ENCODE results near the gene RPP40. TPM values are rescaled to one million over a fixed set of nuclear protein-coding genes. Genes with fewer than 3 reads are reported as not detected.
"Not testable (repeated sequence)": the region's sequence is repeated elsewhere in the genome, so short reads cannot be mapped to it uniquely, and the experiment has no call there.

The RPP40 gene, protein sequence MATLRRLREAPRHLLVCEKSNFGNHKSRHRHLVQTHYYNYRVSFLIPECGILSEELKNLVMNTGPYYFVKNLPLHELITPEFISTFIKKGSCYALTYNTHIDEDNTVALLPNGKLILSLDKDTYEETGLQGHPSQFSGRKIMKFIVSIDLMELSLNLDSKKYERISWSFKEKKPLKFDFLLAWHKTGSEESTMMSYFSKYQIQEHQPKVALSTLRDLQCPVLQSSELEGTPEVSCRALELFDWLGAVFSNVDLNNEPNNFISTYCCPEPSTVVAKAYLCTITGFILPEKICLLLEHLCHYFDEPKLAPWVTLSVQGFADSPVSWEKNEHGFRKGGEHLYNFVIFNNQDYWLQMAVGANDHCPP
- total RNA-seq, result 8.4 TPM
- long read RNA-seq, transcript RPP40-202 (8 exons, 1,483 nt), result major isoform, 29 of 35 reads
- long read RNA-seq, partial matches to known transcripts, result 1 of 35 reads
- long read RNA-seq, other reads (novel, unspliced or antisense), result 1 of 35 reads

DNA sequence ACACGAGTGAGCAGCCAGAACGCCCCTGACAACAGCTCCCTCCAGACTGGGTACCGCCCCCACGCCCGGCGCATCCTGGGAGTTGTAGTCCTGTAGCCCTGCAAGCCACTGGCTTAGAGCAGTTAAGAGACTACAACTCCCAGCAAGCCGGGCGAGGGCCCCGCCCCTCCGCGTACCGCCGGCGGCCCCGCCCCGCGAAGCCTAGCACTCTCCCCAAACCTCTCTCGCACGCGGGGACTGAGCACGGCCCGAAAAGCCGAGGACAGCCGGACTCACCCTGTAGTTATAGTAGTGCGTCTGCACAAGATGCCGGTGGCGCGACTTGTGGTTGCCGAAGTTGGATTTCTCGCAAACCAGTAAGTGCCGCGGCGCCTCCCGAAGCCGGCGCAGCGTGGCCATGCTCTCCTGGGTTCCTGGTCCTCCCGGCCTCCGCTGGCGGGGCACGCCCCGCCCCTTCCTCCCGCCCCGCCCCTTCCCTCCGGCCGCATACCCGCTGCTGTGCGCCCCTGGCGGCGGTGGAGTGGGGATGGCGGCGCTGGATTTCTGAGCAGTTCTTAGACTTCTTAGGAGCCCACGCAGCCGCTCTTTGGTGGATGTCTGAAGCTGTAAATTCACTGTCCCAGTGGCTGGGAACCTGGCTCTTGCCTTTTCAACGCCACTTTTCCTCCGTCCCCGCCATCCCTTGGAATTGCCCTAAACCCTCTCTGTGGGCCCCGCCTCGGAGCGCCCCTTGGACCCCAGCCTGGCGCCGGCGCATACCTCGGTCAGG lies at the start of gene RPP40:
RPP40 (minus strand) TSS at position 434 of the 769 bp plus-strand sequence; CDS start at position 399, 35 bp downstream.
- DNase-seq (ENCODE audit: low spot score), result peak; percentile 99

DNA sequence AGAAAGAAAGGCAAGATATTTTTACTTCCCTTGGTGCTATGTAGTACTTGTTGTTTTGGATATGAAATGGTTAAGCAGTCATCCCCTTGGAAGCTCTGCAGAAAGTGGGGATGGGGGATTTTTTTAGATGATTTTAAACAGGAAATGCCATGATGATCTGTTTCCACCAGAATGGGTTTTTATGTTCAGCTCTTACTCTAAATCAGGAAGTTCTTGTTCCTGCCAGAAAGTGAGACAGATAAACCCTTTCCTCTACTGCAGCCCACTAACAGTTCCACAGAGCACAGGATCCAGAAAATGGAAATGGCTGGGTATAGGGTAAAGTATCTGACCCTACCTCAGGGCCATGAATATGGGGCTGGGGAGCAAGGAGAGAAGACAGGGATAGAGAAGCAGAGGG lies 49.2 kb upstream of the RPP40 start:
- DNase-seq (ENCODE audit: low spot score), result no peak

DNA sequence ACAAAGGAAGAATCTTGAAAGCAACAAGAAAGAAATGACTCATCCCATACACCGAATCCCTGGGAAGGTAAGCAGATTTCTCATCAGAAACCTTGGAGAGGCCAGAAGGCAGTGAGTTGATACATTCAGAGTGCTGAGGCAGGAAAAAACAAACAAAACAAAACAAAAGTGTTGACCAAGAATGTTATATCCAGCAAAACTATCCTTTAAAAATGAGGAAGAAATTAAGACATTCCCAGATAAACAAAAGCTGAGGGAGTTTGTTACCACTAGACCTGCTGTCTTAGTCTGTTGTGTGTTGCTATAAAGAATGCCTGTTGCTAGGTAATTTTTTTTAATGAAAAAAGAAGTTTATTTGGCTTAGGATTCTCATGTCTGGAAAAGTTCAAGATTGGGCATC lies 47.6 kb upstream of the RPP40 start:
- no peak for DNase-seq (ENCODE audit: low spot score)

DNA sequence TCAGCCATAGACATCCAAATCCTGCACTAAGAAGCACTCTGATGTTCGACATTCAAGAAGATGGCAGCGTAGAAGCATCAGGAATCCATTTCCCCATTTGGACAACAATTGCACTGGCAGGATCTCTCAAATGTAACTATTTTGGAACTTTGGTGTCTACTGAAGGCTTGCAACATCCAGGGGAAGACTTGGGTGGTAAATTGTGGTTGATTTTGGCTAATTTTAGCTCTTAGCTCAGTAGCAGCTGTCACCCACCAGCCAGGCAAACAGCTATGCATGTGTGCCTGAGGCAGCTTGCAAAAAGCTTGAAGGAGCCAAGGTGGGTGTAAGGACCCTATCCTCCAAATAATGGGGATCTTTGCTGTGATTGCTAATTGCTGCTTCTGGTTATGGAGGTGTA lies 46.2 kb upstream of the RPP40 start:
- DNase-seq (ENCODE audit: low spot score), result no peak

DNA sequence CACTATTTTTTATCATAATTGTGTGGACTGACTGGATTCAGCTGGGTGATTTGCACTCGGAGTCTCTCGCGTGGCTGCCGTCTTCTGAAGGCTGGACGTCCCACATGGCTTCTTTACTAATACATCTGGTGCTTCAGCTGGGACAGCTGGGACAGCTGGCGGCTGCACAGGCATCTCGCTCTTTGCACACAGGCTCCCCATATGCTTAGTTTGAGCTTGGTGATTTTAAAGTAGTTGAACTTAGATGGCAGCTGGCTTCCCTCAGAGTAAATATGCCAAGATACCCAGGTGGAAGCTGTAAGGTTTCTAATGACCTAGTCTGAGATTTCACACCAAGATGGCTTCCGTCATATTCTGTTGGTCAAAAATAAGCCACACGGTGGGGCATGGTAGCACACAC lies 42.6 kb upstream of the RPP40 start:
- DNase-seq (ENCODE audit: low spot score), result no peak

DNA sequence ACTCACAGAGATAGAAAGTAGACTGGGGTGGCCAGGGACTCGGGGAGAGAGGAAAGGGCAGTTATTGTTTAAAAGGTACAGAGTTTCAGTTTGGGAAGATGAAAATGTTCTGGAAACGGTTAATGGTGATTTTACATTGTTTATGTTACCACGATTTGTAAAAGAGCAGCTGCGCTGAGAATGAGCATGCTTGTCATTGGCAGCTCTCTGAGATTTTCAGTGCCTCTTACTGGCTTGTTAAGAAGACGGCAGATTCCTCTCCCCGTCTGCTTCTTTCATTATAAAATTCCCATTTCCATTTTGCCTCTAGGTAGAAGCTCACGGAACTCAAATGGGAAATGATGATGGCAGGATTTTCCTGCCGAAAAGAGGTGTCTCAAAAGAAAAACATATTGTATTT lies 41.6 kb upstream of the RPP40 start:
- DNase-seq (ENCODE audit: low spot score), result no peak

DNA sequence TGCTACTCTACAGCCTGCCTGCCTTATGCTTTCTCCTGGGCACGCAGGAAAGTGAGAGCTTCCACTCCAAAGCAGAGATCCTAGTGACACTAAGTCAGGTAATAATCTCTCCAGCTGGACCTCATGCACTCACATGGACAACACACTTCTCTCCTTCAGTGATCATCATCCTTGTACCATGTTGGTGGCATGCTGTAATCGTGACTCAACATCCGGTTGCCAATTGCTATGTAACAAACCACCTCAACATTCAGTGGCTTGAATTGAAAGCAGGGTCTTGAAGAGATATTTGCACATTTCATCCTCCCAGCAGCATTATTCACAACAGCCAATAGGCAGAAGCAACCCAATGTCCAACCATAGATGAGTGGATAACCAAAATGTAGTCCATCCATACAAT lies 41.0 kb upstream of the RPP40 start:
- DNase-seq (ENCODE audit: low spot score), result no peak

DNA sequence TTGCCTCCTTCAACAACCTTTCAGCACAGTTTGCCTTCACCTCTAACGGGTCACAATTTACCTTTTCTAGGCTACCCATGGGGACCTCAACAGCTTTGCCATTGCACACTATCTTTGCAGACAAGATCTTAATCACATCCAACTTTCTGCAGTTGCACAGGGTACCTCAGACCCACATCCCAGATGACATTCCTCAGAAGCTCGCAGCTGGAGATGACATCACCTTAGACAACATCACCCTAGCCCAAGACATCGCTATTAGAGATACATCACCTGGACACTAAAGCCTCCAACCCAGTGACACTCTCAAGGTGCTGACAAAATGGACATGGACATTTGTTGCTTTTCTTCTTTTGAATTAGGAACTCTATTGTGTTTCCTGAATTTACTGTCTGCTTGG lies 38.6 kb upstream of the RPP40 start:
- no peak for DNase-seq (ENCODE audit: low spot score)

DNA sequence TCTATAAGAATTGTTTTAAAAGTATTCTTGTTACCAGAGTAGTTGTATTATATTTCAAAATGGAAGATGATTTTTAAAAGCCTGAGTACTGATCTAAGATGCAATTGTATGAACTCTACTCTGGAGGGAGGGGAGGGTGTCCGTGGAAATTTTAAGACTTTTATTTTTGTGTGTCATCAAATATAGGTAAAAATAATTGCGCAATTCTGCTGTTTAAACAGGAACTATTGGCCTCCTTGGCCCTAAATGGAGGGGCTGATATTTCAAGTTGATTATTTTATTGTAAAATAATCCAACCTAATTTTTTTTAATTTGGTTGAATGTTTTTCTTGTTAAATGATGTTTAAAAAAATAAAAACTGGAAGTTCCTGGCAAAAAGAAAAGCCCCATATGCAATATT lies 38.1 kb upstream of the RPP40 start:
- DNase-seq (ENCODE audit: low spot score), result no peak

DNA sequence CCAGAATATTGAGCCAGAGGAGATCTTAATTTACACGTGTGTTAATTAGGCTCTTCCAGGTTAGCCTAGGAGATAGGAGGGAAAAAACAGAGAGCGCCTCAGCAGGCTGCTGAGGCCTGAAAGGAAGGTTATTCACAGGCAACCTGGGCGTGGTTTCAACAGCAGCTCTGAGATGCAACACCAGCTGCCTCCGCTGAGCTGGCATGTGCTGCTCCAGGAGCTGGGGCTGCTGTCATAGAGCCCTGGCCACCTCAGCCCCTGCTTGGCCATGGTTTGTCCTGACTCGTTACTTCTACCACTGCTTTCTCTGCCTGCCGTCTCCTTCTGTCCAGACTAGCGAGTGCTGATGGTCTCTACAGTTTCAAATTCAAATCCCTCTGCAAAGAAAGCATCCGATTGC lies 32.4 kb upstream of the RPP40 start:
- DNase-seq (ENCODE audit: low spot score), result no peak

DNA sequence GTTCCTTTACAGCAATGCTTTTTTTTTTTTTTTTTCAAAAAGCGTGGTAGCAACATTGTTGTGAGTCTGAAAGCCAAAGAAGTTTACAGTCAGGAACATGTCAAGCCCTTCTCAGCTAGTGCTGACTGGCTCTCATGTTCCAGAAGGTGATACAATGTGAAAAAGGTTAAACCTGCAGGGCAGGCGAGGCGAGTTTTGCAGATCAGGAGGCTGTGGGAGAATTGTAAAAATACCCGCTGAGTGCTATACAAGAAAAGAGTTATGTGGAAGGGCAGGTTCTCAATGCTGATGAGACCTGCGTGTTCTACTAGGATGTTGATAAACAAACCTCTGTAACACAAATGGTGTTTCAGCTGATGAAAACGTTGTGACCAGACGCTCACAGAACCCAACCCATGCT lies 30.9 kb upstream of the RPP40 start:
- DNase-seq (ENCODE audit: low spot score), result no peak

DNA sequence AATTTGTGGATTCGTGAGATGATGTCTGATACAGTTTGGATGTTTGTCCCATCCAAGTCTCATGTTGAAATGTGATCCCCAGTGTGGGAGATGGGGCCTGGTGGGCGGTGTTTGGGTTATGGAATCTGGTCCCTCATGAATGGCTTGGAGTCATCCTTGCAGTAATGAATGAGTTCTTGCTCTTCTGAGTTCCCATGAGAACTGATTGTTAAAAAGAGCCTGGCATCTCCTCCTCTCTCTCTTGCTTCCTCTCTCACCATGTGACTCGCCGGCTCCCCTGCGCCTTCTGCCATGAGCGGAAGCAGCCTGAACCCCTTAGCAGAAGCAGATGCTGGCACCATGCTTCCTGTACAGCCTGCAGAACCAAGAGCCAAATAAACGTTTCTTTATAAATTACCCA lies 30.5 kb upstream of the RPP40 start:
- no peak for DNase-seq (ENCODE audit: low spot score)

DNA sequence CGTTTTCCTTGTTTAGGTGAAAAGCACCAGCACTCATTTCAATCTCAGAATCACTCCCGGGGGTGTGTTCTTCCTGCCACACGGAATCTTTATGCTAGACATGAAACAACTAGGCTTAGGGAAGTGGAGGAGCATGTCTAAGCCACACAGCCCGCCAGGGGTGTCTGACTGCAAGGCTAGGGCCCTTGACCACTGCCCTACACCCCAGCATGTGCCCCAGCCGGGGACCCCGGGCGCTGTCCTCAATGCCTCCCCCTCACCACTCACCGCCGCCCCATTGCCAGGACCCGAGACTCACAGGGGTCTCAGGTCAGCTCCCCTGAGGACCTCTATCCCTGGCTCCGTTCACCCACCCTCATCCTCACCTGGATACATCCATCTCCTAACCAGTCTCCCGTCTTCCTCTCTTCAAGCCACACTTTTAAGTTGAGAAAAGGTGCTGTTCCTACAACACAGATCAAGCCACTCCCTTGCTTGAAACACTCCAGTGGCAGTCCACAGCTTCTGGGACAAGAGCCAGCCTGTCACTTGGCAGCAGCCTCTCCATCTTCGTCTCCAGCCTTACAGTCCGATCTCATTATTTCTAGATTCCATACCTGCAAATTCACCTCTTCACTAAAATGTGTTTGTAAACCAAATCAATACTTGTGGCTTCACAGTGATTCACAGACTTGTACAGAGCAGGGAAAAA lies 29.5 kb upstream of the RPP40 start:
- not testable (repeated sequence) for DNase-seq (ENCODE audit: low spot score)

DNA sequence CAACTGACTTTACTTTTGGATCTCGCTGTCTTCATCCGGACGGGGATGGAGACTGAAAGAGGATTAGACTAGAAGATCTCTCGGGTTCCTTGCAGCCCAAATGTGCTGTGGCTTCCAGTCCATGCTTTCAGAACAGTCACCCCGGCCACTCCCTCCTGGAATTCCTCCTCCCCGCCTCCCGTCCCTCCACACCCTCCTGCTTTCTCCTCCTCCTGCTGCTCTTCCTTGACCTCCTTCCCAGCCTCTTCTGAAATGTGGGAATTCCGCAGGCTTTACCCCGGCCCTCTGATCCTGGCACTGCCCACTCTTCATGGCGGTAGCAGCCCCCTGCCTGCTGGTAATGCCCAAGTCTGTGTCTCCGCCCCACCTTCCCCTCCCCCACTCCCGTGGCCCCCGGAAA lies 28.9 kb upstream of the RPP40 start:
- not testable (repeated sequence) for DNase-seq (ENCODE audit: low spot score)

DNA sequence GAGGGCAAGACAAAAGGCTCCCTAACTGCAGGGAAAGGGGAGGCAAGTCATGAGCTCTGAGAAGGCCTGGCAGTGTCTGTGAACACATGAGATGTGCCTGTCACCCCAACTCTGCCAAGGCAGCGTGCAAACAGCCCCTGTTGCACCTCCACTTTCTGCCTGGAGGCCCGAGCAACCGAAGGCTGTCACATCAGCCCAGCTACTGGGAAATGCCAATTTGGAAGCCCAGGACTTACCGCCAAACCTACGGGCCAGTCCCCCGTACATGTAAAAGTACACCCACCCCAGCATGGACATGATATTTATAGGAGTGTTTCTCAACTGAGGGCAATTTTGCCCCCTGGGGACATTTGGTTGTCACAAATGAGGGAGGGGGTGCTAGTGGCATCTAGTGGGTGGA lies 27.3 kb upstream of the RPP40 start:
- DNase-seq (ENCODE audit: low spot score), result no peak

DNA sequence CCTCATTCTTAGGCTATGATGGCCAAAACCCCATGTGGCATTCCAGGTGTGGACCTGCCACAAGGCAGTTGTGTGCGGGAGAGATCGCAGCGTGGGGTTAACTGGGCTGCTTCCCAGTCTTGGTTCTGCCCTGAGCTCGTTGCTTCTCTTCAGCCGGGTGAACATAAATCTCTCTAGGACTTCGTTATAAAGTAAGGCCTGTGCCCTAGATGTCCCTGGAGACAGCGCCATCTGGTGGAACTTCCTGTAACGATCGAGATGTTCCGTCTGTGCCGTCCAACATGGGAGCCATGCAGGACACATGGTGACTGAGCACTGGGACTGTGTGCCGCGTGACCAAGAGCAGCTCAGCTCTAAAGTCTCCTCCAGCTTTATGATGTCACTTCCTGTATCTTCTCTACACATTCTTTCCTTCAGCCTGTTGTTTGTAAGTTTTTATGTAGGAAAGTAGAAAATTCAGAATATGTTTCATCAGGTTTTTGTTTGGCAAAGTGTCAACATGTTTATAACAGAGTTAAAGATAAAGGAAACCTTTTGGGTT lies 26.8 kb upstream of the RPP40 start:
- DNase-seq (ENCODE audit: low spot score), result no peak

DNA sequence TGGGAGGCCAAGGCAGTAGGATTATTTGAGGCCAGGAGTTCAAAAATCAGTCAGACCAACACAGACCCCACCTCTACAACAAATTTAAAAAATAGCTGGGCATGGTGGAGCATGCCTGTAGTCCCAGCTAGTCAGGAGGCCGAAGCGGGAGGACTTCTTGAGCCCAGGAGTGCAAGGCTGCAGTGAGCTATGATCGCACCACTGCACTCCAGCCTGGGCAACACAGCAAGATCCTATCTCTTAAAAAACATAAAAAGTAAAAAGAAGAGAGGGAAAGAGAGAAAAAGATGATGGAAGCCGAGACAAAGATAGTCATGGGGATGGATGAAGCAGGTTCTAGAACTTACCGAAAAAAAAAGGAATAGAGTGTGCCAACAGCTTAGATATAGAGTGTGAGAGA lies 25.8 kb upstream of the RPP40 start:
- DNase-seq (ENCODE audit: low spot score), result no peak

DNA sequence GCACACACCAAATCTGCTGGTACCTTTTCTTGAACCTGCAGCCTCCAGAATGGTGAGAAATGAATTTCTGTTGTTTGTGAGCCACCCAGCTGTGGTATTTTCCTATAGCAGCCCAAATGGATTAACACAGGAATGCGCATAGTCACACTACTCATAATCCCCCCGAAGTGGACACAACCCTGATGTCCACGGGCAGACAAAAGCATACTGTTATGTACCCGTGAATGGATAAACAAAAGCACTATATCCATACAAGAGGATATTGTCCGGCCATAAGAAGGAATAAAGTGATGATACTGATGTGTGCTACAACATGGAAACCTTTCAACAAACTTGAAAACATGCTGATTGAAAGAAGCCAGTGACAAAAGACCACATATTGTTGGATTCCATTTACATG lies 25.1 kb upstream of the RPP40 start:
- DNase-seq (ENCODE audit: low spot score), result no peak

DNA sequence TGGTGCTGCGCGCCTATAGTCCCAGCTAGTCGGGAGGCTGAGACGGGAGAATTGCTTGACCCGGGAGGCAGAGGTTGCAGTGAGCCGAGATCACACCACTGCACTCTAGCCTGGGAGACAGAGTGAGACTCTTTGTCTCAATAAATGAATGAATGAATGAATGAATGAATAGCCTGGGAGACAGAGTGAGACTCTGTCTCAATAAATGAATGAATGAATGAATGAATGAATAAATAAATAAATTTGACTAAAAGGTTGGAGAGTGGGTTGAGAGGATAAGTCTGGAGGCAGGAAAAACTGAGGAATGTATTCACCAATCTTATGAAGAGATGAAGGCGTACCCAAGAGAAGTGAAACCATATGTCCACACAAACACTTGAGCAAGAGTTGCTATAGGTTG lies 24.5 kb upstream of the RPP40 start:
- no peak for DNase-seq (ENCODE audit: low spot score)

DNA sequence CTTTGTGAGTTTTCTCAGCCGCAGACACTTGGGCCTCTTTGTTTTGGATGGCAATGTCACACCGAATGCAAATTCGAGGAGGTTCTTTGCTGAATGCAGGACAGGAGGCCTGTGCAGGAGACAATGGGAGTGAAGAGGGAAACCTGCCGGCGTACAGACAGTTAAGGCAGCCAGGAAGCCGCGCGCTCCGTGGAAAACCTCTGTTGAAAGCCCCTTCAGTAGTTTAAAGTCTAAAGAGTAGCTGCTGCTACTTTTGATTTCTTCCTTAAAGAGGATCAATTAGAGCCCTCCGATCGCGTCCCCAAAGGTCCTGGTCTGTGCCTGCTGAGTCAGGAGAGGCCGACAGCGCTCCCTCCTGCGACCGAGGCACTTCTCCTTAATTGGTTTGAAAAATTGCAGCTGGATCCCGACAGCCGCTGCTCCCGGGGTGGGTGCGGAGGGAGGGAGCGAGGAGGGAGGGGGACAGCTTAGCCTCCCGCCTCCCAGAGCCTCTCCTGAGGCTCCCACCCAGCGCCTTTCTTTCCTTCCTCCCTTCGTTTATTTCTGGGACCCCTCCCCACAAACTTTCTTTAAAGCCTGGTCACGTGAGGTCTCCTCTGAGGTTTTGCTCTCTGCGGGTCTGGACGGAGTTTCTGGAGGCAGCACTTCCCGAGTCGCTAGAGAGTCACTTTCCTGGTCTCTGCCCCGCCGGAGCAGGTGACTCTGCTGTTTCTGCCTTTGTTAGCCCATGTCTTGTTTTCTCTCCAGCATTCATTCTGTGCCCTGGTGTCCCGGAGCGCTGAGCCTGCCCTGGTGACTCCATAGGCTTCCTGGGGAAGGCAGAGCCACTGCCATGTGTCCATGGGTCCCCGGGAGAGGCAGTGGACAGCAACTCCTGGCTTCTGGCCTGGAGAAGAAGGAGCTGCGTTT lies 22.3 kb upstream of the RPP40 start:
- DNase-seq (ENCODE audit: low spot score), result no peak

DNA sequence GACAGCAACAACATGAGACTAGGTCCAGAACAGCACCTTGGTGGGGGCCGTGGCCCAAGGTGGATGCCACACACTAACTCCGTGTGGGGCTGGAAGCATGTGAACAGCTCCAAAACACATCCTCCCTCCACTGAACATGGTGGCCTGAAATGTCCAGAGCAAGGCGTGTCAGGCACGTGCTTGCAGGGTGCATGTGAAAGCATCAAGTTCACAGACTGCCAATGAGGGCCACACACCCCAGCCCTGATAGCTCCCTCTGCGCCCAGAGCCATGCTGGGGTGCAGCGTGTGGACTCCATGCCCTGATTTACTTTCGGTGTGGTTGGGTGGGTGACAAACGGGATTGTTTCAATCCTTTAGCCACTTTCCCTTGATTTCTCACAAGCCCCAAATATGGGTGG lies 20.1 kb upstream of the RPP40 start:
- no peak for DNase-seq (ENCODE audit: low spot score)

All from mesenteric fat pad (tissue), 1 donor.